ENCODE data around the gene SGSH. TPM values are rescaled to one million over a fixed set of nuclear protein-coding genes. Genes with fewer than 3 reads are reported as not detected.

The SGSH gene
- total RNA-seq, 1 donor = 17.6 TPM

- no peak overlapping the region for H3K4me3 ChIP-seq (ENCODE audit: low read depth, low read length)
- TF ChIP-seq CTCF (IDR thresholded peaks at IDR 0.05; ENCODE audit: insufficient read depth, low read length) = peak; percentile 26
- no peak for DNase-seq (ENCODE audit: low read depth)
Measured at GRCh38 chr17:80252871-80253270, 32.7 kb upstream of the SGSH start.

- no peak for DNase-seq (ENCODE audit: low read depth)
- no peak for TF ChIP-seq CTCF (IDR thresholded peaks at IDR 0.05; ENCODE audit: insufficient read depth, low read length)
- no peak overlapping the region for H3K4me3 ChIP-seq (ENCODE audit: low read depth, low read length)
Measured at GRCh38 chr17:80251966-80252365, 31.8 kb upstream of the SGSH start.

- DNase-seq (ENCODE audit: low read depth) = no peak
- no peak for TF ChIP-seq CTCF (IDR thresholded peaks at IDR 0.05; ENCODE audit: insufficient read depth, low read length)
- no peak overlapping the region for H3K4me3 ChIP-seq (ENCODE audit: low read depth, low read length)
Measured at GRCh38 chr17:80248894-80249710, 29.0 kb upstream of the SGSH start.

- TF ChIP-seq CTCF (IDR thresholded peaks at IDR 0.05; ENCODE audit: insufficient read depth, low read length) = no peak
- DNase-seq (ENCODE audit: low read depth) = no peak
- H3K4me3 ChIP-seq (ENCODE audit: low read depth, low read length) = no peak overlapping the region
Measured at GRCh38 chr17:80248001-80248893, 28.1 kb upstream of the SGSH start.

GRCh38 chr17:80247561-80247960 lies 27.4 kb upstream of the SGSH start:
- TF ChIP-seq CTCF (IDR thresholded peaks at IDR 0.05; ENCODE audit: insufficient read depth, low read length) = no peak
- no peak for DNase-seq (ENCODE audit: low read depth)
- no peak overlapping the region for H3K4me3 ChIP-seq (ENCODE audit: low read depth, low read length)

- no peak for TF ChIP-seq CTCF (IDR thresholded peaks at IDR 0.05; ENCODE audit: insufficient read depth, low read length)
- no peak for DNase-seq (ENCODE audit: low read depth)
- H3K4me3 ChIP-seq (ENCODE audit: low read depth, low read length) = no peak overlapping the region
Measured at GRCh38 chr17:80246726-80247125, 26.6 kb upstream of the SGSH start.
